ENCODE results near the gene SYCE1L.
A peak's percentile ranks its signal among the peaks of the same experiment; 100 is the strongest.
"Not testable (repeated sequence)": the region's sequence is repeated elsewhere in the genome, so short reads cannot be mapped to it uniquely, and the experiment has no call there.

The SYCE1L gene

GRCh38 chr16:77199211-77199610 lies at the start of gene SYCE1L:
Gene SYCE1L (plus strand): TSS chr16:77199408. CDS start chr16:77199452, 44 bp downstream.
- DNase-seq = no peak

- no peak for DNase-seq
These were observed 41.7 kb upstream of the SYCE1L start for GRCh38 chr16:77157346-77158058.

DNA sequence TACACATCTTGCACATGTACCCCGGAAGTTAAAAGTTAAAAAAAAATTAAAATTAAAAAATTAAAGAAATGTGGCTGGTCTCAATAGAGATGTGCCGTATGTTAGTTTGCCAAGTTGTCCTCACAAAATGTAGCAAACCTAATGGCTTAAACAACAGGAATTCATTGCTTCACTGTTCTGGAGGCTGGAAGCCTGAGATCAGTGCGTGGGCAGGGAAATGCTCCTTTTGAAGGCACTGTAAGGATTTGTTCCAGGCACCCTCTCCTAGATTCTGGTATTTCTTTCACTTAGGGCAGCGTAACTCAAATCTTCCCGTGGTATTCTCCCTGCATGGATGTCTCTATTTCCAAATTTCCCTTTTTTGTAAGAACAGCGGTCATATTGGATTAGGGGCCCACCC lies 40.9 kb upstream of the SYCE1L start:
- no peak for DNase-seq

- no peak for DNase-seq
These were observed 34.2 kb upstream of the SYCE1L start for GRCh38 chr16:77165006-77165405.

DNA sequence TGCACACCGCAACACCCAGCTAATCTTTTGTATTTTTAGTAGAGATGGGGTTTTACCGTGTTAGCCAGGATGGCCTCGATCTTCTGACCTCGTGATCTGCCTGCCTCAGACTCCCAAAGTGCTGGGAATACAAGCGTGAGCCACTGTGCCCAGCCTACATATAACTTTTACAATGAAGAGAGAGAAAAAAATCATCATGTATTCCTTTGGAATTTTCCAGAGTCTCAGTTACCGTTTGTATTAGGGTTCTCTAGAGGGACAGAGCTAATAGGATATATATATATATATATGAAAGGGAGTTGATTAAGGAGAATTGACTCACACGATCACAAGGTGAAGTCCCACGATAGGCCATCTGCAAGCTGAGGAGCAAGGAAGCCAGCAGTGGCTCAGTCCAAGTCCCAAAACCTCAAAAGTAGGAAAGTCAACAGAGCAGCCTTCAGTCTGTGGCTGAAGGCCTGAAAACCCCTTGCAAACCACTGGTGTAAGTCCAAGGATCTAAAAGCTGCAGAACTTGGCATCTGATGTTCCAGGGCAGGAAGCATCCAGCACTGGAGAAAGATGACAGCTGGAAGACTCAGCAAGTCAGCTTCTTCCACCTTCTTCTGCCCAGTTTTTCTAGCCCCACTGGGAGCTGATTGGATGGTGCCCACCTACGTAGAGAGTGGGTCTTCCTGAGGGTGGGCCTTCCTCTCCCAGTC lies 33.5 kb upstream of the SYCE1L start:
- not testable (repeated sequence) for DNase-seq

- no peak for DNase-seq
These were observed 32.5 kb upstream of the SYCE1L start for GRCh38 chr16:77166726-77167125.

DNA sequence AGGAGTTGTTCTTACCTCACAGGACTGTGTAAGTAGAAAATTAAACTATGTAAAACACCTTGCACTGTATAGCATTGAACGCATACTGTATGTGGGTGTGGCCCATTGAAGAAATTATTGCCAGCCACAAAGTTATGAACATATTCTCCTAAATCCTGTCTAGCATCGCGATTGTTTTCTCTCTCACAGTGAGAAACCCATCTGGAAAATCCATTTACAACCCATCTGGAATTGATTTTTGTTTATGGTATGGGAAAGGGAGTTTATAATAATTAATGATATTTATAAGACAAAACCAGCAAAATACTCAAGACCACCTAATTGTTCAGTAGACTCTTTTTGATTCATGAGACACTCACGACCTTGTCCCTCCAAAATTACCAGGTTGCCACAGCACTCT lies 30.3 kb upstream of the SYCE1L start:
- DNase-seq = no peak

- peak; percentile 41 for DNase-seq
These were observed 29.5 kb upstream of the SYCE1L start for GRCh38 chr16:77169650-77170236.

- DNase-seq = no peak
These were observed 28.4 kb upstream of the SYCE1L start for GRCh38 chr16:77170805-77171204.

DNA sequence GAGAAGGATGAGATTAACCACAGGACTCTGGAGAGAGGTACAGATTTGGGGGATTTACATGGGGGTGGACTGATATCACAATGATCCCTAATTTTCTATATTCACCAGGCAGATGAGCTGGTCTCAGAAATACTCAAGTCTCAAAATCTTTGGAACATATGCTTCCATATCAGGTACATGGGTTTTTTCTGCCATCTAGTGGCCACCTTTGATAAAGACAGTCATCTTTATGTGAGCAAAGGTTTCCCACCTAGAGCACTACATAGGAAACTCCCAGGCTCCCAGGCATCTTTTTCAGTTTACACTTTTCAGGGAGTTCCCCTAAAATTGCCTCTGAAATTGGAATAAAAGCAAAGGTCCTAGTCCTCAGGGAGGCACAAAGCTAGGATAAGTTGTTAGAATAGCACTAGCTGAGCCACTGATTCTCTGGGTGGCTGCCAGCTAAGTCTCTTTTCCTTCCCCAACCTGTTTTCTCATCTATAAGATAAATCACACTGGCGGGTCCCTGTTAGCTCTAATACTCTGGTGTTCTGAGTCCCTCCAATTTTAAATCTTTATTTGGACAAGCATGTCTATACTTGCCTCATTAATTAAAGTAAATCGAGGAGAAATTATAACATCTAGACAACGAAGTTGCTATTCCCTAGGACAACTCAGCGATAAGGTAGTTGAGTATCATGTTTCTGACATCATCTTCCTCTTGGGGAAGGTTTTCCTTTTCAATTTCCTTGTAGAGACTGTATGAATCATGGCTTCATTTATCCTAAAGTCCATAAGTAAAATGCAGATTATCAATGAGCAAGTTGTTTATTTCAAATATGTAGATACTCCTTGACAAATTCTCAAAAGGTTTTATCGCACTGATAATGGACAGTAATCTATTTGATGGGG lies 27.2 kb upstream of the SYCE1L start:
- peak; percentile 59 for DNase-seq

GRCh38 chr16:77172951-77173350 lies 26.3 kb upstream of the SYCE1L start:
- DNase-seq = no peak

DNA sequence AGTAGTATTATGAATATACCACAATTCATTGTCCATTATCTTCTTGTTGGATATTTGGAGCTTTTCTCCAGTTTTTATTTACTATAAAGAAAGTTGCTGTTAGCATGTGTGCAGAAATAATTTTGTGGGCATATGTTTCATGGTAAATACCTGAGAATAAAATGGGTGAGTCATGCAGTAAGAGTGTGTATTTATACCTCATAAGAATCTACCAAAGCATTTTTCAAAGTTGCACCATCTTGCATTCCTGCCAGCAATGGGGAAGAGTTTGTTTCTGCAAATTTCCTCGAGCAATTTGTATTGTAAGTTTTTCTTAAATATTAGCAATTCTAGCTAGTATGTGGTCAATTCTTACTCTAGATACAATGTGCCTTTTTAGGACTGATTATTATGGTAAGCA lies 16.1 kb upstream of the SYCE1L start:
- no peak for DNase-seq

DNA sequence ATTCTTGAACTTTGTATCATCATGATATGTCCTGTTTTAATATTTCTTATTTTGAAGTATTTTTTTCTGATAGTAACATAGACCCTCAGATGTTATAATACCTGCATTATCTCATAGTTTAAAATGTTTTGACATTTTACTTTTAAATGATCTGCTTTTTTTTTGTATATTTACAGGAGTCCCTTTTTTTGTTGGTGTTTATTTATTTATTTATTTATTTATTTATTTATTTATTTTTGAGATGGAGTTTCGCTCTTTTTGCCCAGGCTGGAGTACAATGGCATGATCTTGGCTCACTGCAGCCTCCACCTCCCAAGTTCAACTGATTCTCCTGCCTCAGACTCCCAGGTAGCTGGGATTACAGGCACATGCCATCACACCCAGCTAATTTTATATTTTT lies 12.9 kb upstream of the SYCE1L start:
- DNase-seq = not testable (repeated sequence)

DNA sequence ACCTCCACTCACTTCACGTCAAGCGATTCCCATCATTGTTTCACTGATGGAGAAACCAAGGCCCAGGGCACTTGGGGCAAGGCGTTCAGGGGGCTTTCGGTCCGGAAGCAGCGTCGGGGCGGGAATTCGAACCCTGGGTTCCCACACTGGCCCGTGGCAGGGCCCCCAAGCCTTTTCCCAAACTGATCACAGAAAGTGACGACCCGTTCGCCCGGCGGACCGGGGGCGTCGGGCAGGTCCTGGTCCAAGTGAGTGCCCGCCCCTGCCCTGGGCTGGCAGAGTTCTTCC lies 9.1 kb upstream of the SYCE1L start:
- DNase-seq = no peak

- peak; percentile 95 for DNase-seq
These were observed 8.5 kb upstream of the SYCE1L start, which contains the start of gene MON1B for GRCh38 chr16:77190478-77191258. Gene MON1B (plus strand): TSS chr16:77191190. CDS start chr16:77191486, 296 bp downstream.

DNA sequence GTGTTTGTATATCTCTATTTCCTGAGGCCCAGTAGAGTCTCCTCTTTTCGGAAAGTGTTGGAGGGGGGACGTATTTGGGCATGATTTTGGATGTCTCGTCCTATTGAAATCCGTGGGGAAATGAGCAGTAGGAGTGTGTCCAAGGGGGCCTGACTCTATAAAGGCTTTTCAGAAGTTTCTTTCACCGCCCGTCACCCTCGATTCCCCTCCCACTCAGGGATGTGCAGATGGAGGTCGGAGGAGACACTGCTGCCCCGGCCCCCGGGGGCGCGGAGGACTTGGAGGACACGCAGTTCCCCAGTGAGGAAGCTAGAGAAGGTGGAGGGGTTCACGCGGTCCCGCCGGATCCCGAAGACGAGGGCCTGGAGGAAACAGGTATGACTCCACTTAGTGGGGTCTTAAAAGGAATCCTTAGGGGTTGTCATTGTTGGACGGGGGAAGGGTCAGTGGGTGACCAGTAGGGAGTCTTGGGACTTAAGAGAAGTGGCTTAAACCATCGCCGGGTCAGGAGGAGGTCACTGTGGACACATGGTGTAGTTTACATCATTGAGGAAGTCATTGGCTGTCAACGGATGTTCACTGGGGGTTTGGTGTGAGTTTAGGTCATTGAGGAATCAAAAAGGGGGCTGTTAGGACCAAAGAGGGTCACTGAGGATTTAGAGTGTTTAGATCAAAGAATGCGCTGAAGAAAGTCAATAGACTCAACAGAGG lies 7.8 kb upstream of the SYCE1L start:
- DNase-seq = no peak

- DNase-seq = no peak
These were observed 5.8 kb upstream of the SYCE1L start for GRCh38 chr16:77193377-77193776.

- DNase-seq = no peak
These were observed 4.6 kb upstream of the SYCE1L start for GRCh38 chr16:77194295-77195231.

DNA sequence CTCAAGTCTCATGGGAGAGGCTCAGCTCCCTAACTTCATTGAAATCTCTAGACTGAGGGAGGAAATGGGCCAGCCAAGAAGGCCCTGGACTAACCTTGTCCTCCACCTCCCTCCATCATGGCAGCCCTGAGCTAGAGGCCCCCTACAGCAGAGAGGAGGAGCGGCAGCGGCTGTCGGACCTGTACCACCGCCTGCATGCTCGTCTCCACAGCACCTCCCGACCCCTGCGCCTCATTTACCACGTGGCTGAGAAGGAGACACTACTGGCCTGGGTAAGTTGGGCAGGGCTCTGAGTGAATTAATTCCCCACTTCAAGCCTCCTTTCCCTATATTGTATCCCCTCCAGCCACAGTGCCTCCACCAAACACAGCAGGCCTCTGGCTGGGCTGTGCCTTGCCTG lies 3.8 kb upstream of the SYCE1L start:
- DNase-seq = no peak

DNA sequence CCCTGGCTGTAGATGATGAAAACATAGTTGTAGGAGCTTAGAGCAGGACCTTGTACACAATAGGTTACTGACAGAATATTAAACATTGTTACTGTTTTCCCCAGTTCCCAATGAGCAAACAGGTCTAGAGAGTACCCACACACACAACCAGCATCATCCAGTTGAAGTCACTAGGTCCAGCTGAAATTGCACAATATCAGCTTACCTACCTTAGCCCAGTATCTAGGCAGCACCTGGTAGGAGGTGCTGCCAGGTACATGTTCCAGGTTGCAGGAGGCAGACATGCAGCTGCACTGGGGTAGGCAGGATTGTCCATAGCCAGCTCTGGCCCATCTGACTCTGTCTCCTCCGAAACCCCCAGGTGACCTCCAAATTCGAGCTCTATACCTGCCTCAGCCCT lies 1.5 kb upstream of the SYCE1L start:
- no peak for DNase-seq

GRCh38 chr16:77206533-77206932 lies 7.3 kb downstream of the SYCE1L start:
- no peak for DNase-seq

Measured in NCI-H748 treated with DMSO at 0.1 percent for 48 hours (cell line).